GM23338 (cell line): ENCODE measurements around the gene TYRO3.

Source experiments
- CTCF ChIP-seq, 2 experiments: fragments of 200-600 bp in 1 of 2; sonication (generic) in 1 of 2; conservative IDR thresholded peaks; 2 replicates each; pipeline versions ENCODE4 v1.5.1 to v1.6.1; 2016 to 2017; ENCODE audit warnings: antibody characterized with exemption in 2 of 2, low read depth in 2 of 2, mild to moderate bottlenecking in 2 of 2, moderate library complexity in 1 of 2
- POLR2AphosphoS5 ChIP-seq: IDR thresholded peaks from 2 replicates; pipeline ENCODE4 v1.6.1; 2016; ENCODE audit warnings: antibody characterized with exemption, low read depth
- TF ChIP-seq, protein P1 (sequence below): IDR thresholded peaks from one replicate; pipeline ENCODE4 v1.6.1; 2018; ENCODE audit warnings: antibody characterized with exemption; ENCODE audit not compliant: unreplicated experiment

DNA sequence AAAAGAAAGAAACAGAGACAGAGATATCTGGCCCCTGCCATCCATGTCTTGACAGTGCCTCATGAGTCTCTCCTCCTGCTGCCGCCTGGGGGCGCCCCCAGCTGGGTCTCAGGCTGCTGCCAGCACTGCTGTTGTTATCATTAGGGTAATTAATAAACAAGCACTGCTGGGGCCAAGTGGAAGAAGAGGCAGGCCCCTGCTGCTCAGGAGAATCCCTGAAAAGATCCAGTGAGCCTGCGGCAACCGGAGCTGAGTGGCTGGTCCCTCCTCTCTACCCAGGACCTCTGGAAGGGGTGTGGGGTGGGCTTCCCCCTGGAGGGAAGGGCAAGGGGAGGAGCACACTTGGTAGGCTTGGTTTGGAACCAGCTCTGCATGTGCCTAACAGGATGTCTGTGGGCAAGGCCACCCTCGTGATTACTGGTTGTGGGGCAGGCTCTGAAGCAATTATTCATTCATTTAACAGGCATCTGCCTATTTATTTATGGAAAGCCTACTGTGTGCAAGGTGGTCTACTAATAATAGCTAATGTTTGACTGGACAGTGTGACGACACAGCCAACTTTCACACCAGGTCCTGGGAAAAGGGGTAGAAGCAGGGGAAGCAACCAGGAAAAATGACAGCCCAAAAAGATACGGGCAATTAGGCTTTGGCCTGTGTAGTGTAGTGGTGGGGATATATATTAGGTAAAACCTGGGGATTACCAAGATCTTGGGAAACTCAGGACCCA, 1.2 kb upstream of the TYRO3 start:
- TF ChIP-seq CTCF (conservative IDR thresholded peaks at IDR 0.05; ENCODE audit: low read depth in 2 of 2) = peak; percentile 93 to 100
- TF ChIP-seq, protein P1, sequence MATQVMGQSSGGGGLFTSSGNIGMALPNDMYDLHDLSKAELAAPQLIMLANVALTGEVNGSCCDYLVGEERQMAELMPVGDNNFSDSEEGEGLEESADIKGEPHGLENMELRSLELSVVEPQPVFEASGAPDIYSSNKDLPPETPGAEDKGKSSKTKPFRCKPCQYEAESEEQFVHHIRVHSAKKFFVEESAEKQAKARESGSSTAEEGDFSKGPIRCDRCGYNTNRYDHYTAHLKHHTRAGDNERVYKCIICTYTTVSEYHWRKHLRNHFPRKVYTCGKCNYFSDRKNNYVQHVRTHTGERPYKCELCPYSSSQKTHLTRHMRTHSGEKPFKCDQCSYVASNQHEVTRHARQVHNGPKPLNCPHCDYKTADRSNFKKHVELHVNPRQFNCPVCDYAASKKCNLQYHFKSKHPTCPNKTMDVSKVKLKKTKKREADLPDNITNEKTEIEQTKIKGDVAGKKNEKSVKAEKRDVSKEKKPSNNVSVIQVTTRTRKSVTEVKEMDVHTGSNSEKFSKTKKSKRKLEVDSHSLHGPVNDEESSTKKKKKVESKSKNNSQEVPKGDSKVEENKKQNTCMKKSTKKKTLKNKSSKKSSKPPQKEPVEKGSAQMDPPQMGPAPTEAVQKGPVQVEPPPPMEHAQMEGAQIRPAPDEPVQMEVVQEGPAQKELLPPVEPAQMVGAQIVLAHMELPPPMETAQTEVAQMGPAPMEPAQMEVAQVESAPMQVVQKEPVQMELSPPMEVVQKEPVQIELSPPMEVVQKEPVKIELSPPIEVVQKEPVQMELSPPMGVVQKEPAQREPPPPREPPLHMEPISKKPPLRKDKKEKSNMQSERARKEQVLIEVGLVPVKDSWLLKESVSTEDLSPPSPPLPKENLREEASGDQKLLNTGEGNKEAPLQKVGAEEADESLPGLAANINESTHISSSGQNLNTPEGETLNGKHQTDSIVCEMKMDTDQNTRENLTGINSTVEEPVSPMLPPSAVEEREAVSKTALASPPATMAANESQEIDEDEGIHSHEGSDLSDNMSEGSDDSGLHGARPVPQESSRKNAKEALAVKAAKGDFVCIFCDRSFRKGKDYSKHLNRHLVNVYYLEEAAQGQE = no peak
- TF ChIP-seq POLR2AphosphoS5 = peak; percentile 27; the same call in 1 of the 2 replicates
